Transverse colon (tissue), 4 donors: ENCODE data around the gene TGM4. TPM values are rescaled to one million over a fixed set of nuclear protein-coding genes. Genes with fewer than 3 reads are reported as not detected.
A peak's percentile ranks its signal among the peaks of the same experiment; 100 is the strongest.

Experiments
- DNase-seq: peaks from one replicate; pipeline ENCODE4 v3.0.0-alpha.2; 2019
- H3K27ac ChIP-seq, 4 donors: fragments of 200-600 bp; sonication (generic); 2 replicates each; pipeline ENCODE4 v1.5.1; 2016 to 2018; ENCODE audit warnings: inconsistent platforms in 4 of 4
- H3K27me3 ChIP-seq: fragments of 200-600 bp; sonication (generic); 2 replicates; pipeline ENCODE4 v1.5.1; 2017; ENCODE audit warnings: inconsistent platforms
- H3K36me3 ChIP-seq, 4 donors: fragments of 200-600 bp; sonication (generic); 2 replicates each; pipeline ENCODE4 v1.5.1; 2017 to 2019; ENCODE audit warnings: inconsistent platforms in 4 of 4
- H3K4me1 ChIP-seq, 4 donors: fragments of 200-600 bp; sonication (generic); 2 replicates each; pipeline ENCODE4 v1.5.1; 2017 to 2020; ENCODE audit warnings: inconsistent platforms in 4 of 4
- H3K4me3 ChIP-seq, 4 donors: fragments of 200-600 bp; sonication (generic); 1 replicate in 1 of 4; 2 replicates in 3 of 4; pipeline versions ENCODE4 v1.5.1 to v1.6.1; 2017 to 2019; ENCODE audit warnings: inconsistent platforms in 4 of 4
- H3K9me3 ChIP-seq, 2 donors: fragments of 200-600 bp; sonication (generic); 2 replicates each; pipeline ENCODE4 v1.5.1; 2017 to 2019; ENCODE audit warnings: inconsistent platforms in 2 of 2
- EP300 ChIP-seq: sonication (generic); formaldehyde crosslinking; IDR thresholded peaks from one replicate; pipeline ENCODE4 v1.6.1; 2017; ENCODE audit warnings: antibody characterized with exemption, low read depth
- POLR2A ChIP-seq: fragments of 450-650 bp; IDR thresholded peaks from one replicate; pipeline ENCODE4 v1.6.1; 2016; ENCODE audit warnings: antibody characterized with exemption, mild to moderate bottlenecking, moderate library complexity
- POLR2AphosphoS5 ChIP-seq, 3 donors: sonication (generic); formaldehyde crosslinking; IDR thresholded peaks; one replicate each; pipeline ENCODE4 v1.6.1; 2016; ENCODE audit warnings: antibody characterized with exemption in 3 of 3
- WGBS, 2 donors: methylation state at CpG; one replicate each; pipeline ENCODE4 v1.1.5; 2018; ENCODE audit warnings: low coverage in 1 of 2; 5-methylcytosine and 5-hydroxymethylcytosine counted together
- in situ Hi-C, 4 donors: fragments of 200-750 bp; cut with MboI; loops; one replicate each; pipeline versions ENCODE4 v1.15.0 to v1.15.1; 2017; ENCODE audit warnings: low sequenced_read_pairs in 3 of 4, low pct_ligation_motif_present in 1 of 4, low pct_unique_long_range_greater_than_20kb in 1 of 4
- intact Hi-C: fragments of 100-400 bp; cut with DNase I; formaldehyde crosslinking; loops from one replicate; pipeline ENCODE4 v1.15.1; 2023; ENCODE audit warnings: low total_unique reads
- total RNA-seq, 4 donors: library from RNA; depleted of rRNA; stranded (reverse); fragments of >200 nt; gene quantifications; one replicate each; pipeline ENCODE4 v1.1.0, GENCODE V29; 2016
- TF ChIP-seq, protein P1 (sequence below), 5 experiments: fragments of 200-600 bp in 3 of 5; fragments of 450-650 bp in 2 of 5; sonication (generic) in 3 of 5; IDR thresholded peaks; 1 replicate in 2 of 5; 2 replicates in 3 of 5; pipeline ENCODE4 v1.5.1; 2016 to 2017; ENCODE audit warnings: antibody characterized with exemption in 5 of 5, inconsistent platforms in 3 of 5, mild to moderate bottlenecking in 2 of 5, moderate library complexity in 1 of 5

Gene TGM4
- total RNA-seq, 4 donors from 2014 or later = not detected

DNA sequence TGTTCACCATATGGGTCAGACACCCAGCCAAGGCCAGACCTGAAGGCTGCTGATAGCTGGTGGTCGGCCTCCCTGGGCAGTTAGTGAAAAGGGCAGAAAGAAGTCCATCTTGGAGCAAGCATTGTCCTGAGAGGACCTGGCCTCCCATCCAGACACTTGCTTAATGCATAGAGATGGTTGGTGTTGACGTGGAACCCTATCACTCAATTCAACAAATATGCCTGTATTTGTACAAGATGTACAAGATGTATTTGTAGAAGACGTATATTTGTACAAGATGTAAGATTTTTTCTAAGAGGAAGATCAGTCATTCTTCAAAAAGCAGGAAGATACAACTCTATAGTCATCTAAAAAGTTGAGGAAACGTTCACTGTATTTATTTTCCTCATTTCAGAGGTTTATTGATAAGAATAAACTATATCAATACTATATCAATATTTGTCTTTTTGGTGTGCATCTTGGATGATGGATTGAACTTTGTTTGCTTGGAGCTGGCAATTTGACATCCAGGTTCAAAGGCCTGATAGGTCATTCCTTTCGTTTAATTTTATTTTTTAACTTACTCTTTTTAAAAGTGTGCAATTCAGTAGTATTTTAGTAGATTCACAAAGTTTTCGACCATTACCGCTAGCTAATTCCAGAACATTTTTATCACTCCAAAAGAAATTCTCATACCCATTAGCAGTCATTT lies 6.8 kb upstream of the TGM4 start:
- in situ Hi-C loops = no loop called here
- no peaks in the 10 kb centered on the region for H3K27me3 ChIP-seq
- H3K36me3 ChIP-seq = no peaks in the 10 kb centered on the region
- no peak overlapping the region for H3K4me3 ChIP-seq
- no peak for TF ChIP-seq EP300
- no peak for DNase-seq
- 88 to 89% methylated on average over 6 to 7 of the region's 7 CpGs for WGBS, 2 donors
- no peaks in the 10 kb centered on the region for H3K9me3 ChIP-seq
- intact Hi-C loops = no loop called here
- H3K4me1 ChIP-seq = peaks cover 3 to 4% (median 3%) of the 10 kb centered on the region in 4 donors
- H3K27ac ChIP-seq = no peak overlapping the region

- no peak overlapping the region for H3K27ac ChIP-seq
- WGBS, 2 donors = 38 to 47% methylated on average over 4 to 8 of the region's 8 CpGs
- no peaks in the 10 kb centered on the region for H3K4me1 ChIP-seq
- no peak overlapping the region for H3K4me3 ChIP-seq
- in situ Hi-C loops (no loop called here), intact Hi-C loops (no loop called here)
- peak; percentile 60 for DNase-seq
- no peaks in the 10 kb centered on the region for H3K9me3 ChIP-seq
- H3K27me3 ChIP-seq = no peaks in the 10 kb centered on the region
- H3K36me3 ChIP-seq = no peaks in the 10 kb centered on the region
- TF ChIP-seq POLR2A (no peak), POLR2AphosphoS5 (IDR thresholded peaks at IDR 0.05) (no peak), EP300 (no peak)
- TF ChIP-seq, protein P1, sequence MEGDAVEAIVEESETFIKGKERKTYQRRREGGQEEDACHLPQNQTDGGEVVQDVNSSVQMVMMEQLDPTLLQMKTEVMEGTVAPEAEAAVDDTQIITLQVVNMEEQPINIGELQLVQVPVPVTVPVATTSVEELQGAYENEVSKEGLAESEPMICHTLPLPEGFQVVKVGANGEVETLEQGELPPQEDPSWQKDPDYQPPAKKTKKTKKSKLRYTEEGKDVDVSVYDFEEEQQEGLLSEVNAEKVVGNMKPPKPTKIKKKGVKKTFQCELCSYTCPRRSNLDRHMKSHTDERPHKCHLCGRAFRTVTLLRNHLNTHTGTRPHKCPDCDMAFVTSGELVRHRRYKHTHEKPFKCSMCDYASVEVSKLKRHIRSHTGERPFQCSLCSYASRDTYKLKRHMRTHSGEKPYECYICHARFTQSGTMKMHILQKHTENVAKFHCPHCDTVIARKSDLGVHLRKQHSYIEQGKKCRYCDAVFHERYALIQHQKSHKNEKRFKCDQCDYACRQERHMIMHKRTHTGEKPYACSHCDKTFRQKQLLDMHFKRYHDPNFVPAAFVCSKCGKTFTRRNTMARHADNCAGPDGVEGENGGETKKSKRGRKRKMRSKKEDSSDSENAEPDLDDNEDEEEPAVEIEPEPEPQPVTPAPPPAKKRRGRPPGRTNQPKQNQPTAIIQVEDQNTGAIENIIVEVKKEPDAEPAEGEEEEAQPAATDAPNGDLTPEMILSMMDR (IDR thresholded peaks at IDR 0.05) = no peak
These were observed 3.9 kb upstream of the TGM4 start for GRCh38 chr3:44870375-44871061.

- H3K9me3 ChIP-seq = no peaks in the 10 kb centered on the region
These were observed 1.2 kb downstream of the TGM4 start for GRCh38 chr3:44875596-44875995.

DNA sequence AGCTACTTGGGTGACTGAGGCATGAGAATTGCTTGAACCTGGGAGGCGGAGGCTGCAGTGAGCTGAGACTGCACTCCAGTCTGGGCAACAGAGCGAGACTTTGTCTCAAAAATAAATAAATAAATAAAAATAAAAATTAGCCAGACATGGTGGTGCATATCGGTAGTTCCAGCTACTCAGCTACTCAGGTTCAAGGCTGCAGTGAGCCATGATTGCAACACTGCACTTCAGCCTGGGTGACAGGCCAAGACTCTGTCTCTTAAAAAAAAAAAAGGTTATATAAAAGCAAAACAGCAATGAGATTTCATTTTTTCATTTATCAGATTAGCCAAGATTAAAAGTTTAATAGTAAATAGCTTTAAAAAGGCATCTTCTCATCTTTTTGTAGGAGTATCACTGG lies 2.9 kb downstream of the TGM4 start:
- Histone ChIP-seq H3K4me1 (no peaks in the 10 kb centered on the region), H3K36me3 (no peaks in the 10 kb centered on the region), H3K4me3 (no peak overlapping the region), H3K9me3 (no peaks in the 10 kb centered on the region), H3K27me3 (no peaks in the 10 kb centered on the region), H3K27ac (no peak overlapping the region)
- TF ChIP-seq POLR2AphosphoS5 (IDR thresholded peaks at IDR 0.05) (no peak), POLR2A (no peak), EP300 (no peak)
- TF ChIP-seq, protein P1 (IDR thresholded peaks at IDR 0.05) = no peak
- in situ Hi-C loops (no loop called here), intact Hi-C loops (no loop called here)
- 78 to 84% methylated on average over 3 of the region's 3 CpGs for WGBS, 2 donors
- DNase-seq = no peak

More at GRCh38 chr3:44875596-44875995, 1.2 kb downstream of the TGM4 start:
- Histone ChIP-seq H3K36me3 (no peaks in the 10 kb centered on the region), H3K27me3 (no peaks in the 10 kb centered on the region), H3K27ac (no peak overlapping the region), H3K4me3 (no peak overlapping the region), H3K4me1 (no peaks in the 10 kb centered on the region)
- intact Hi-C loops = no loop called here
- WGBS, 2 donors = 80 to 100% methylated on average over 1 to 3 of the region's 3 CpGs
- in situ Hi-C loops = no loop called here
- TF ChIP-seq POLR2A (no peak), POLR2AphosphoS5 (IDR thresholded peaks at IDR 0.05) (no peak), EP300 (no peak)
- TF ChIP-seq, protein P1 (IDR thresholded peaks at IDR 0.05) = no peak
- no peak for DNase-seq
